ENCODE results near the gene NAGA.

GRCh38 chr22:42074846-42075676 is 4.4 kb upstream of the NAGA start:
- TF ChIP-seq, protein P1, sequence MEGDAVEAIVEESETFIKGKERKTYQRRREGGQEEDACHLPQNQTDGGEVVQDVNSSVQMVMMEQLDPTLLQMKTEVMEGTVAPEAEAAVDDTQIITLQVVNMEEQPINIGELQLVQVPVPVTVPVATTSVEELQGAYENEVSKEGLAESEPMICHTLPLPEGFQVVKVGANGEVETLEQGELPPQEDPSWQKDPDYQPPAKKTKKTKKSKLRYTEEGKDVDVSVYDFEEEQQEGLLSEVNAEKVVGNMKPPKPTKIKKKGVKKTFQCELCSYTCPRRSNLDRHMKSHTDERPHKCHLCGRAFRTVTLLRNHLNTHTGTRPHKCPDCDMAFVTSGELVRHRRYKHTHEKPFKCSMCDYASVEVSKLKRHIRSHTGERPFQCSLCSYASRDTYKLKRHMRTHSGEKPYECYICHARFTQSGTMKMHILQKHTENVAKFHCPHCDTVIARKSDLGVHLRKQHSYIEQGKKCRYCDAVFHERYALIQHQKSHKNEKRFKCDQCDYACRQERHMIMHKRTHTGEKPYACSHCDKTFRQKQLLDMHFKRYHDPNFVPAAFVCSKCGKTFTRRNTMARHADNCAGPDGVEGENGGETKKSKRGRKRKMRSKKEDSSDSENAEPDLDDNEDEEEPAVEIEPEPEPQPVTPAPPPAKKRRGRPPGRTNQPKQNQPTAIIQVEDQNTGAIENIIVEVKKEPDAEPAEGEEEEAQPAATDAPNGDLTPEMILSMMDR (IDR thresholded peaks at IDR 0.05), result no peak
- TF ChIP-seq EZH2 (IDR thresholded peaks at IDR 0.05; ENCODE audit: borderline replicate concordance, insufficient read depth, low read depth, low read length, poor library complexity, severe bottlenecking), result no peak
